HG03442 (cell line): ENCODE measurements around the gene PPFIA4.
A peak's percentile ranks its signal among the peaks of the same experiment; 100 is the strongest.
"Not testable (repeated sequence)": the region's sequence is repeated elsewhere in the genome, so short reads cannot be mapped to it uniquely, and the experiment has no call there.

ENCODE experiments used
- ATAC-seq: cut with Tn5 transposase; IDR thresholded peaks from one replicate; pipeline ENCODE4 v1.9.1; 2021; ENCODE audit warnings: mild to moderate bottlenecking, moderate library complexity; ENCODE audit not compliant: unreplicated experiment

The PPFIA4 gene

DNA sequence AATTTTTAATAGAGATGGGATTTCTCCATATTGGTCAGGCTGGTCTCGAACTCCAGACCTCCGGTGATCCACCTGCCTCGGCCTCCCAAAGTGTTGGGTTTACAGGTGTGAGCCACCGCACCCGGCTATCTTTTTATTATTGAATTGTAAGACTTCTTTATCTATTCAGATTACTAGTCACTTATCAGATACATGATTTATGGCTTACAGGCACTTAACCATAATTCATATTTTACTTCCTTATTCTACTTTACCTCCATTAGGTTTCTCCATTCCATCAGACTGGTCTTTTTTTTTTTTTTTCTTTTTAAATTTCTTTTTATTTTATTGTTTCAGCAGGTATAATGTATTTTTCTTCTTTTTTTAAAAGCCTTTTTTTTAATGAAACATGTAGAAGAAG, 14.7 kb upstream of the PPFIA4 start:
- ATAC-seq, result no peak

- no peak for ATAC-seq
Observed at GRCh38 chr1:203017061-203017460, 9.2 kb upstream of the PPFIA4 start.

DNA sequence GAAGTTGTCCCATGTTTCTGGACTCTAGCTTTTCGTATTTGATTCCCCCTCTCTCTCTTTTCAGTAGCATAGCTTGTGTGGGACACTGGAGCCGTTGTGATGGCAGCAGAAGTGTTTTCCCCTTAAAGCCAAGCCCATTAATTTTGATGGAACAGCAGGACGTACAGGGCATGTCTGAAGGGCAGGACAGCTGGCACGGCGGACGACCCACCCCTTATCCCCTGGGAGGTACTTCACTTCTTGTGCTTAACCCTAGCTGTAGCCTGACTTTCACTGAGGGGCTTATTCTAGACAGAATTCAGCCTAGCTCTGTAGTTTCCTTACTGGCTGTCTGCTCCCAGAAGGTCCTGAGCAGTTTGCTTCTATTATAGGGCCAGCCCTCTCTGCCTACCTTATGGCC, 8.6 kb upstream of the PPFIA4 start:
- ATAC-seq, result no peak

GRCh38 chr1:203022855-203023254, 3.4 kb upstream of the PPFIA4 start:
- ATAC-seq, result not testable (repeated sequence)

DNA sequence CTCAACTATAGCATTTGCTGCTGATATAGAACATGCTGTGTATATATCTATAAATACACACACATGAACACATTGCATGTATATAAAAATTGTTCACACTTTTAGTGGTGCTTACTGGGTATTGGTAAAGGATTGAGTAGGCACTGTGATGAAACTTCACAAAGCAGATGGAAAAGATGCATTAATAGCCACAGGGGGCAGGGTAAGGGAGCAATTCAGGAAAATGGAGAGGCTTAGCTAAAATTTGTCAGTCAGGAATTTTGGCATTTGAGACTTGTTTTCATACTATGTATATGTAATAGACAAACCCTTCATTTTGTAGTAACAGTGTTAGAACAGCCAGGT, 633 bp upstream of the PPFIA4 start:
- no peak for ATAC-seq

DNA sequence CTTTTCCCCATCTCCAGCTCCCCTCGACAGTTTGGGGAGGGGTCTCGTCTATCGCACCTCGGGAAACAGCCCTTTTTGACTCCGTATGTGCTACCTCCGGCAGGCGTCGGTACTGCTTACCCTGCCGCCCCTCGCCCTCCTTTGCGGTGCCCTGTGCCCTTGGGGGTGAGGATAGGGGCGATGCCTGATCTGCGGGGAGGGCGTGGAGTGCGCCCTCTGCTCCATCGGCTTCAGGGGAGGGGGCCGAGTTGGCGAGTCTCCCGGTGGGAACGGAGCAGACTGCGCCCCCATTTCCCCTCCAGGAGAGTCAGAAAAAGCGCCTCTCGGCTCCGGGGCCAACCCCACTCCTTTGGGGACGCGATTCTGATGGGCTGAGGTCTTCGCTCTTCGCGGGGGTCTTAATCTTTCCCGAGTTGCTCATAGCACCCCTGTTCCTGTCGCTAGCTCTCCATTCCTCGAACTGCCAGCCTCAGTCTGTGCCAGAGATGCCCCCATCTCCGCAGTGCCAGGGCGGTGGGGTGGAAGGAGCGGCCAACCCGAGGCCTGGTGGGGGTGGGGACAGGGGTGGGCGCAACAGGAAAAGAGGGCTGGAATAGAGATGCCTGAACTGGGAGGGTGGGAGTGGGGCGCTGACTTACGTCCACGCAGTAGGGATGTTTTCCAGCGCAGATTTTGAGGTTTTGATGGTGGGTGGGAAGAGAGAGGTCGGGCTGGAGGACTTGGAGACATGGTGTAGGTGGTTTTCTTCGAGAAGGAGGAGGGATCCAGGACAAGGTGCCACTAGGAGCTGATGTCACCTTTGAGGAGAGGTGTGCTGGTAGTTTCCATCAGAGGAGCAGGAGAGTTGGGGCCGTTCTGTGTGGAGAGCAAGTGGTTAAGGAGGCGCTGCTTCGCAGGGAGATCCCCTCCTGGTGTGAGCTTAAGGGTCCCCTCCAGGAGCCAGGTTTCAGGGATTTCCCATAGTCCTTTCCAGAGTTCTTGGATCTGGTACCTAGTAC, 674 bp downstream of the PPFIA4 start:
- ATAC-seq, result peak; percentile 17

GRCh38 chr1:203028067-203028783, 1.9 kb downstream of the PPFIA4 start:
- ATAC-seq, result no peak

DNA sequence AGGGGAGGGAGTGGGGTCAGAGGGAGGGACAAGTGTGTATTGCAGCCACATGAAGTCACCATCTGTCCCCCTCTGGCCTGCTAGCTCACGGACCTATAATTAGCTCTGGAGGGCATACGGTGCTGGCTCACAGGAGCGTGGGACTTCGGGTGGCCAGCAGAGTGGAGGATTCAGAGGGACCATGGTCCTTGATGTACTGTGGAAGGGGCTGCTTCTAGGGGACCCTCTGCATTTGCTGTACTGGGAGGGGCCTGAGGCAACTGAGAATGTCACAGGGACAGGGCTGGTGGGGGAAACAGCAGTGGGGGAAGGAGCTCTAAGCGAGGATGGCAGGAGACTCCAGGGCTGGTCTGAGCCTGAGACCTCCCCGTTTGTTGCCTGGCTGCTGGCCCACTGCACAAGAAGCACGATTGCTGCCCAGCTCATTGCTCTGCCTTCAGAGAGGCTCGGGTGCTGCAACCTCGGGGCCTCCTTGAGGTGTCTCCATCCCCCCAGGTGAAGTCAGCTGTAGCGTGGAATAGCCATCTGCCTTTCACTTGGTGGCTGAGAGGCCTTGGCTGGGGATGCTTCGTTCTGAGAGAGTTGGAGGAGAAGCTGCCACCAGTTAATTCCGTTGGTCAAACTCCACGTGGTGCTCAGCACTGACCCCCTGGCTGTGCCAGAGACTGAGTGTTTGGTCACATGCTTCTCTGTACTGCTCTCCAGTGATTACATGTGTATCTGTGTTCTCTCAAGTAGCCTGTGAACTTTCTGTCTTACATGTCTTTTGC, 2.7 kb downstream of the PPFIA4 start:
- no peak for ATAC-seq

GRCh38 chr1:203031467-203031866, 5.2 kb downstream of the PPFIA4 start:
- ATAC-seq, result no peak

GRCh38 chr1:203033287-203033686, 7.0 kb downstream of the PPFIA4 start:
- ATAC-seq, result no peak

DNA sequence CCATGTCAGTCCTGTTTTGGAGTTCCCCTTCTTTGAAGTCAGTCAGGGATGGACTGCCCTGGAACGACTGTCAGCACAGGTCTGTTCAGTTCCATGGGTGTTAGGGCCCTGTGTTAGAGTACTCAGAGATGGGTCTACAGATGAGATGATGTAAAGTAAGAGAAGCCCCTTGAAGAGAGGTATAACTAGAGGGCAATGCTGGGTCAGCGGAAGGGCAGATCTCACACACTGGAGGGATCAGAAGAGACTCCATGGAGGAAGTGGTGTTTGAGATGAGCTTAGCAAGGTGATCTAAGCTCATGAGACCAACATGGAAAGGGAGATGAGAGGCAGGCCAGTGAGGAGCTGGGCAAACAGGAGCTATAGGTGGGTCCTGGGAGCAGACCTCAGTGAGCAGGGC, 7.6 kb downstream of the PPFIA4 start:
- ATAC-seq, result no peak

- ATAC-seq, result no peak
Observed at GRCh38 chr1:203034422-203035110, 8.3 kb downstream of the PPFIA4 start.

- no peak for ATAC-seq
Observed at GRCh38 chr1:203035111-203036000, 9.1 kb downstream of the PPFIA4 start.

GRCh38 chr1:203036135-203036534, 9.8 kb downstream of the PPFIA4 start:
- ATAC-seq, result no peak

DNA sequence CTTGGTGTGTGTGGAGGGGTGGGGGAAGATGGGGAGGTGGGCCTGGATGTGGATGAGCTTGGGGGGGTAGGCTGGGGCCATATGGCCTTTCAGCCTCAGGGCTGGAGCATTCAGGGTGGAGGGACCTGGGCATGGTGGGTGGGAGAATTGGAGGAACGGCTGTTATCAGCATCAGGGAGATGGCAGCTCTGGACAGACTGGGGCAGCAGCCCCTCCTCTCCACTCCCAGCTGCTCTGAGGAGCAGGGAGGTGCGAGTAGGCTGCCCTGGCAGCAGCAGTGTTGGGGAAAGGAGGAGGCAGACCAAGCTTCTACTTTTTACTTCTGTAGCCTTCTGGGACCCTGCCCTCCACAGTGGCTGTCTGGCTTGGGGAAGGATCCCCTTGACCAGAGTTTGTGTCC, 10.2 kb downstream of the PPFIA4 start:
- ATAC-seq, result no peak

GRCh38 chr1:203037509-203038190, 11.4 kb downstream of the PPFIA4 start:
- ATAC-seq, result no peak

DNA sequence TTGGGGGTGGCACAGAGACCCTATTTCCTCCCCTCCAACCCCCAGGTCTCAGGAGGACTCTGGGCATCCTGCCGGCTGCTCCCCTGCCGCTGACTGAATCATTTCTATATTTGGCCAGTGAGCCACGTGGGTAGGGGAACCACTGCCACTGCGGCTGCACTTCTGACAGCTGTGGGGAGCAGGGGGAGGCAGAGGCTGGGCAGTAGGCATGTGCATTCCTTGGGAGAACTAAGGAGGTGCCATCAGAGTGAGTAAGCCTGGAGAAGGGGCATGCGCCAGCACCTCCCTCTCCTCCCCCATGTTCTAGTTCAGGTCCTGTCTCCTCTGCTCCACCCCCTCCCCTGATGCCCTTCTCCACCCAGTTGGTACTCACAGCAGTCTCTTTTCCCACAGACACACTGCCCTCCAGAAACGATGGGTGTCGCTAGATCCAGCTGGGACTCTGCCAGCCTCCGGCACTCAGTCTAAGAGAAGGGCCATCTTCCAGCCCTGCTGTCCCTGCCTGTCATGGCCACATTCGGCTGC, 12.0 kb downstream of the PPFIA4 start:
- peak; percentile 69 for ATAC-seq

DNA sequence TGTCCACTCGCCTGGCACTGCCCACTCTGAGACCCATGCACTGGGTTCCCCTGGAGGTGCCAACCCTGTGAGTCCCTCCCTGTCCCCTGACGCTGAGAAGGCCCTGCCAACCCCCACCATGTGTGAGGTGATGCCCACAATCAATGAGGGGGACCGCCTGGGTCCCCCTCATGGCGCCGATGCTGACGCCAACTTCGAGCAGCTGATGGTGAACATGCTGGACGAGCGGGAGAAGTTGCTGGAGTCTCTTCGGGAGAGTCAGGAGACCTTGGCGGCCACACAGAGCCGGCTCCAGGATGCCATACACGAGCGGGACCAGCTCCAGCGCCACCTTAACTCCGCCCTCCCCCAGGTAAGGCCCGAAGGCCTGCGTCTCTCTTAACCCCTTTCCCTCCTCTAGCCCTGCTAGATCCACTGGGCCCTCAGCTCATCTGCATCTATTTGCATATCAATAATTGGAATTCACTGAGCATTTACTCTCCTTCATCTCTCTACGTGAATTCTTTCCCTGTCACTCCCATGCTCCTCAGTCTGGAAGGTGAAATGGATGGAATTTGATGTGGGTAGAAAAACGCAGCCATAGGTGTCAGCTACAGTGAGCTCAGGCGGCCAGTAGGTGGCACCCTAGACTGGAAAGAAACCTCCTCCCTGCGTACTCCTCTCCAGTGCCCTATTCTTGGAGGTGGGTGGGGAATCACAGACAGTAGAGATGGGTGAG, 12.8 kb downstream of the PPFIA4 start:
- peak; percentile 45 for ATAC-seq
